DND-41 (cell line): ENCODE data around the gene IDS.
"Not testable (repeated sequence)": the region's sequence is repeated elsewhere in the genome, so short reads cannot be mapped to it uniquely, and the experiment has no call there.

Experiments used
- ATAC-seq: fragments of 200-7000 bp; cut with Tn5 transposase; 3 replicates; pipeline ENCODE4 v1.9.1; 2021; ENCODE audit warnings: low read depth; ENCODE audit not compliant: insufficient read depth
- DNase-seq: peaks from one replicate; pipeline ENCODE4 v3.0.0-alpha.2; 2020
- H2AFZ ChIP-seq: 2 replicates; pipeline ENCODE4 v1.6.0; 2012; ENCODE audit warnings: low read depth, low read length
- H3K27ac ChIP-seq: 2 replicates; pipeline ENCODE4 v1.5.1; 2012; ENCODE audit warnings: low read length, inconsistent platforms
- H3K27me3 ChIP-seq: fragments of 200-600 bp; sonication (generic); 2 replicates; pipeline ENCODE4 v1.6.0; 2012; ENCODE audit warnings: low read length, mild to moderate bottlenecking, inconsistent platforms; ENCODE audit not compliant: insufficient read depth, poor library complexity
- H3K36me3 ChIP-seq: 2 replicates; pipeline ENCODE4 v1.5.1; 2012; ENCODE audit warnings: low read length, inconsistent platforms; ENCODE audit not compliant: insufficient read depth
- H3K4me1 ChIP-seq: 2 replicates; pipeline ENCODE4 v1.5.1; 2012; ENCODE audit warnings: mild to moderate bottlenecking, low read length; ENCODE audit not compliant: insufficient read depth
- H3K4me2 ChIP-seq: 2 replicates; pipeline ENCODE4 v1.6.0; 2012; ENCODE audit warnings: mild to moderate bottlenecking, moderate library complexity, low read length, inconsistent platforms; ENCODE audit not compliant: insufficient read depth
- H3K4me3 ChIP-seq, 2 experiments: fragments of 200-600 bp in 1 of 2; shearing (Covaris generic) in 1 of 2; 2 replicates each; pipeline ENCODE4 v1.5.1; 2012 to 2016; ENCODE audit warnings: inconsistent platforms in 2 of 2, low read length in 2 of 2, mild to moderate bottlenecking in 2 of 2, low read depth in 1 of 2, moderate library complexity in 1 of 2
- H3K79me2 ChIP-seq: 2 replicates; pipeline ENCODE4 v1.6.0; 2012; ENCODE audit warnings: low read length, inconsistent platforms; ENCODE audit not compliant: insufficient read depth
- H3K9ac ChIP-seq: 2 replicates; pipeline ENCODE4 v1.6.0; 2012; ENCODE audit warnings: low read depth, mild to moderate bottlenecking, inconsistent platforms, low read length, moderate library complexity
- H3K9me3 ChIP-seq: 2 replicates; pipeline ENCODE4 v1.5.1; 2012; ENCODE audit warnings: low read length, moderate library complexity, mild to moderate bottlenecking, inconsistent platforms; ENCODE audit not compliant: insufficient read depth, severe bottlenecking
- H4K20me1 ChIP-seq: 2 replicates; pipeline ENCODE4 v1.6.0; 2012; ENCODE audit warnings: low read length; ENCODE audit not compliant: insufficient read depth
- CTCF ChIP-seq: IDR thresholded peaks from 2 replicates; pipeline ENCODE4 v1.5.1; 2012; ENCODE audit warnings: borderline replicate concordance, low read length, moderate library complexity, mild to moderate bottlenecking; ENCODE audit not compliant: poor library complexity, severe bottlenecking; ENCODE audit errors: extremely low read depth
- EZH2 ChIP-seq: IDR thresholded peaks from 3 replicates; pipeline ENCODE4 v1.6.1; 2012; ENCODE audit warnings: borderline replicate concordance, low read depth, mild to moderate bottlenecking, moderate library complexity, low read length, inconsistent platforms; ENCODE audit not compliant: severe bottlenecking

Gene IDS

DNA sequence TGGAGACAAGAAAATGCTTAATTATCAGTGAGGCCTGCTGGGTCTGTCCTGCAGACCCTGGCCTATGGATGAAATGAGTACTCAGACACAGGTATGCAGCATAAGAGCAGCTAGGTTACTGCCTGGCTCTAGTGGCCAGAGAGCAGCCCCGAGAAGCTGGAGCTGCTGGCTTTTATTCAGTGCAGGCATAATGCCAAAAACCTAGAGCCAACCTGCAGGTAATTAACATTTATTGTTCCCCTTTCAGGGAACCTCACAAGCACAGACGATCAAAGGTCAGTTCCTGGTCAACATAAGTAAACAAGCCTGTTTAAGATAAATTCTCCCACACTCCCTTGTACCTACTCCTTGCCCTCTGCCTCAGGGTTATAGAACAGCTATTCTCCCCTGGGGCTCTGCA is 13.3 kb downstream of the IDS start:
- no peaks in the 10 kb centered on the region for H3K27me3 ChIP-seq
- H3K27ac ChIP-seq = no peak overlapping the region
- H2AFZ ChIP-seq = no peak overlapping the region
- H4K20me1 ChIP-seq = no peaks in the 10 kb centered on the region
- no peak overlapping the region for H3K4me3 ChIP-seq
- peaks cover 76% of the 10 kb centered on the region for H3K36me3 ChIP-seq
- H3K4me1 ChIP-seq = no peaks in the 10 kb centered on the region
- H3K79me2 ChIP-seq = no peaks in the 10 kb centered on the region
- DNase-seq (no peak), ATAC-seq (no peak)
- H3K4me2 ChIP-seq = no peak overlapping the region
- H3K9me3 ChIP-seq = no peaks in the 10 kb centered on the region
- H3K9ac ChIP-seq = no peak overlapping the region
- TF ChIP-seq CTCF = no peak
- TF ChIP-seq EZH2 = no peak

GRCh38 chrX:149490100-149490499 is 15.0 kb downstream of the IDS start:
- Histone ChIP-seq H3K27me3 (no peaks in the 10 kb centered on the region), H3K36me3 (peaks cover 78% of the 10 kb centered on the region), H3K9ac (no peak overlapping the region), H4K20me1 (no peaks in the 10 kb centered on the region), H3K4me2 (no peak overlapping the region), H3K4me3 (no peak overlapping the region), H3K4me1 (no peaks in the 10 kb centered on the region), H3K9me3 (no peaks in the 10 kb centered on the region), H3K79me2 (no peaks in the 10 kb centered on the region), H3K27ac (no peak overlapping the region), H2AFZ (no peak overlapping the region)
- TF ChIP-seq CTCF = no peak
- no peak for TF ChIP-seq EZH2
- DNase-seq = no peak
- no peak for ATAC-seq

DNA sequence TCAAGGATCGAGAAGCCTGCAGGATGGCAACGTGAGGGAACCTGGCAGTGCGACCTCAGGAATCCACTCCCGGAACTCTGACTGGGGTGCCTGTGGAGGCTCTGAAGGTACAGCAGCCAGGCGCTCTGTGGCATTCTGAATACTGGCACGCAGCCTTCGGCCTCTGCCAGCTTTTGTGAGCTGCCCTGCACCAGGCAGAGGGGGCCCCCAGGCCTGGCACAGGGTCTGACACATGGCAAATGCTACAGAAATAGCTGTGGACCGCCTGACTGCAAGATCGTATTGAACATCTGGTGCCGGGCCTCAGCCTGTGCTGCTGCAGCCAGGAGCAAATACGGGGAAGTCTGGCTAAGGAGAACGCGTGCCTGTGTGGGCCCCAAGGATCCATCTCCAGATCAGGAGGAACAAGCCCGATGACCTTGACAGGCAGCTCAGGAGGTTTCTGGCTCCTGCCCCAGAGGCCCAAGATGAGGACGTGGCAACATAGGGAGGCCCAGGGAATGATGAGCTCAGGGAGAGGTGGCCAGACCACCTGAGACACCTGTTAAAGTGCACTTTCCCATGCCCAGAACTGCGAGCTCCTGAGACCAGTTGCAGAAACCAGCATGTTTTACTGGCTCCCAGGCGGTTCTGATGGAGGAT is 16.6 kb downstream of the IDS start:
- H3K79me2 ChIP-seq, H3K9me3 ChIP-seq, H3K27ac ChIP-seq, DNase-seq, H4K20me1 ChIP-seq, ATAC-seq, H3K4me2 ChIP-seq, H3K9ac ChIP-seq, H3K27me3 ChIP-seq, H2AFZ ChIP-seq, H3K4me3 ChIP-seq, H3K4me1 ChIP-seq: not testable (repeated sequence)
- peaks cover 71% of the 10 kb centered on the region for H3K36me3 ChIP-seq

GRCh38 chrX:149488008-149488407 is 17.1 kb downstream of the IDS start:
- H3K36me3 ChIP-seq = peaks cover 70% of the 10 kb centered on the region
- H3K9me3 ChIP-seq, H3K4me2 ChIP-seq, H3K9ac ChIP-seq, H4K20me1 ChIP-seq, ATAC-seq, DNase-seq, H3K27me3 ChIP-seq, H3K27ac ChIP-seq, H3K4me3 ChIP-seq, H2AFZ ChIP-seq, H3K79me2 ChIP-seq, H3K4me1 ChIP-seq: not testable (repeated sequence)
